ENCODE results near the gene LRP8.
A peak's percentile ranks its signal among the peaks of the same experiment; 100 is the strongest.

LRP8 gene

GRCh38 chr1:53319296-53320101, 8.4 kb downstream of the LRP8 start:
- WGBS, 2 donors (ENCODE audit: extremely low coverage in 2 of 2, insufficient read length in 2 of 2, insufficient replicate concordance in 1 of 2): no CpG with 5 or more reads among the region's 20 CpGs
- no peak for DNase-seq (ENCODE audit: low spot score)
- H3K36me3 ChIP-seq (replicated peaks in 1 of 2; ENCODE audit: control insufficient read depth in 2 of 2, insufficient read depth in 2 of 2, low read length in 2 of 2): peaks cover 27 to 77% of the 10 kb centered on the region in 2 donors

GRCh38 chr1:53317646-53318539, 10.0 kb downstream of the LRP8 start:
- Histone ChIP-seq H2BK5ac (ENCODE audit: low read length) (no peak overlapping the region), H4K91ac (ENCODE audit: low read depth, low read length, poor library complexity) (no peak overlapping the region), H2AK5ac (ENCODE audit: low read depth, low read length) (no peak overlapping the region), H2AFZ (ENCODE audit: low read length) (no peak overlapping the region), H2BK15ac (ENCODE audit: low read length) (no peak overlapping the region), H3K4me3 (ENCODE audit: low read length in 2 of 2) (no peak overlapping the region), H3K14ac (ENCODE audit: low read length) (no peak overlapping the region), H3K36me3 (replicated peaks in 1 of 2; ENCODE audit: control insufficient read depth in 2 of 2, insufficient read depth in 2 of 2, low read length in 2 of 2) (peaks cover 26 to 76% of the 10 kb centered on the region in 2 donors), H3K4me1 (ENCODE audit: control insufficient read depth in 2 of 2, insufficient read depth in 1 of 2, low read depth in 1 of 2, low read length in 2 of 2) (peaks cover 0 to 19% of the 10 kb centered on the region in 2 donors), H3K9me3 (replicated peaks in 1 of 2; ENCODE audit: control insufficient read depth in 2 of 2, insufficient read depth in 1 of 2, low read depth in 1 of 2, low read length in 2 of 2) (no peaks in the 10 kb centered on the region), H3K23ac (ENCODE audit: low read depth, low read length, poor library complexity) (no peak overlapping the region), H3K79me1 (ENCODE audit: low read depth, low read length) (peaks cover 14% of the 10 kb centered on the region), H3K9ac (ENCODE audit: low read depth, low read length, poor library complexity) (no peak overlapping the region), H3K4ac (ENCODE audit: low read length) (no peak overlapping the region), H2BK12ac (ENCODE audit: low read length) (no peak overlapping the region), H3K4me2 (ENCODE audit: insufficient read depth, low read length, poor library complexity, severe bottlenecking) (no peak overlapping the region), H3K27ac (replicated peaks; ENCODE audit: low read length) (no peak overlapping the region), H3K27me3 (ENCODE audit: control insufficient read depth in 3 of 3, insufficient read depth in 3 of 3, low read depth in 1 of 3, low read length in 3 of 3) (no peaks in the 10 kb centered on the region), H3K18ac (ENCODE audit: low read length) (peak overlapping the region; percentile 20), H2BK120ac (ENCODE audit: low read depth, low read length) (no peak overlapping the region), H4K8ac (ENCODE audit: low read depth, low read length) (no peak overlapping the region)
- DNase-seq (ENCODE audit: low spot score): no peak
- no CpG with 5 or more reads among the region's 13 CpGs for WGBS, 2 donors (ENCODE audit: extremely low coverage in 2 of 2, insufficient read length in 2 of 2, insufficient replicate concordance in 1 of 2)

More at GRCh38 chr1:53319296-53320101, 8.4 kb downstream of the LRP8 start:
- no peak overlapping the region for H4K8ac ChIP-seq (ENCODE audit: low read depth, low read length)
- H2BK12ac ChIP-seq (ENCODE audit: low read length): no peak overlapping the region
- no peak overlapping the region for H3K9ac ChIP-seq (ENCODE audit: low read depth, low read length, poor library complexity)
- H3K4ac ChIP-seq (ENCODE audit: low read length): no peak overlapping the region
- no peak overlapping the region for H2BK15ac ChIP-seq (ENCODE audit: low read length)
- no peaks in the 10 kb centered on the region for H3K9me3 ChIP-seq (replicated peaks in 1 of 2; ENCODE audit: control insufficient read depth in 2 of 2, insufficient read depth in 1 of 2, low read depth in 1 of 2, low read length in 2 of 2)
- no peak overlapping the region for H3K23ac ChIP-seq (ENCODE audit: low read depth, low read length, poor library complexity)
- peak overlapping the region; percentile 11 for H3K18ac ChIP-seq (ENCODE audit: low read length)
- H3K79me1 ChIP-seq (ENCODE audit: low read depth, low read length): peaks cover 7% of the 10 kb centered on the region
- no peak overlapping the region for H2BK120ac ChIP-seq (ENCODE audit: low read depth, low read length)
- no peaks in the 10 kb centered on the region for H3K27me3 ChIP-seq (ENCODE audit: control insufficient read depth in 3 of 3, insufficient read depth in 3 of 3, low read depth in 1 of 3, low read length in 3 of 3)
- H3K27ac ChIP-seq (replicated peaks; ENCODE audit: low read length): no peak overlapping the region
- peaks cover 0 to 20% of the 10 kb centered on the region in 2 donors for H3K4me1 ChIP-seq (ENCODE audit: control insufficient read depth in 2 of 2, insufficient read depth in 1 of 2, low read depth in 1 of 2, low read length in 2 of 2)
- no peak overlapping the region for H3K14ac ChIP-seq (ENCODE audit: low read length)
- H2AK5ac ChIP-seq (ENCODE audit: low read depth, low read length): no peak overlapping the region
- H2AFZ ChIP-seq (ENCODE audit: low read length): no peak overlapping the region
- H3K4me3 ChIP-seq (ENCODE audit: low read length in 2 of 2): no peak overlapping the region
- H4K91ac ChIP-seq (ENCODE audit: low read depth, low read length, poor library complexity): no peak overlapping the region
- H2BK5ac ChIP-seq (ENCODE audit: low read length): no peak overlapping the region
- H3K4me2 ChIP-seq (ENCODE audit: insufficient read depth, low read length, poor library complexity, severe bottlenecking): no peak overlapping the region

- H3K36me3 ChIP-seq (replicated peaks in 1 of 2; ENCODE audit: control insufficient read depth in 2 of 2, insufficient read depth in 2 of 2, low read length in 2 of 2): peaks cover 19 to 73% of the 10 kb centered on the region in 2 donors
- H3K9ac ChIP-seq (ENCODE audit: low read depth, low read length, poor library complexity): no peak overlapping the region
- H2AK5ac ChIP-seq (ENCODE audit: low read depth, low read length): peak overlapping the region; percentile 60
- H3K4ac ChIP-seq (ENCODE audit: low read length): no peak overlapping the region
- no peak overlapping the region for H4K8ac ChIP-seq (ENCODE audit: low read depth, low read length)
- H2AFZ ChIP-seq (ENCODE audit: low read length): no peak overlapping the region
- no peak overlapping the region for H2BK15ac ChIP-seq (ENCODE audit: low read length)
- H3K18ac ChIP-seq (ENCODE audit: low read length): peak overlapping the region; percentile 49
- no peak overlapping the region for H2BK12ac ChIP-seq (ENCODE audit: low read length)
- H3K14ac ChIP-seq (ENCODE audit: low read length): no peak overlapping the region
- no peak overlapping the region for H3K23ac ChIP-seq (ENCODE audit: low read depth, low read length, poor library complexity)
- H3K4me3 ChIP-seq (ENCODE audit: low read length in 2 of 2): no peak overlapping the region
- no peak overlapping the region for H2BK120ac ChIP-seq (ENCODE audit: low read depth, low read length)
- peaks cover 15% of the 10 kb centered on the region for H3K79me1 ChIP-seq (ENCODE audit: low read depth, low read length)
- no peak overlapping the region for H3K4me2 ChIP-seq (ENCODE audit: insufficient read depth, low read length, poor library complexity, severe bottlenecking)
- no peak overlapping the region for H2BK5ac ChIP-seq (ENCODE audit: low read length)
- H3K9me3 ChIP-seq (replicated peaks in 1 of 2; ENCODE audit: control insufficient read depth in 2 of 2, insufficient read depth in 1 of 2, low read depth in 1 of 2, low read length in 2 of 2): no peaks in the 10 kb centered on the region
- no peaks in the 10 kb centered on the region for H3K27me3 ChIP-seq (ENCODE audit: control insufficient read depth in 3 of 3, insufficient read depth in 3 of 3, low read depth in 1 of 3, low read length in 3 of 3)
- peaks cover 0 to 19% of the 10 kb centered on the region in 2 donors for H3K4me1 ChIP-seq (ENCODE audit: control insufficient read depth in 2 of 2, insufficient read depth in 1 of 2, low read depth in 1 of 2, low read length in 2 of 2)
- no peak overlapping the region for H3K27ac ChIP-seq (replicated peaks; ENCODE audit: low read length)
- no peak for DNase-seq (ENCODE audit: low spot score)
- H4K91ac ChIP-seq (ENCODE audit: low read depth, low read length, poor library complexity): no peak overlapping the region
- no CpG with 5 or more reads among the region's 17 CpGs for WGBS, 2 donors (ENCODE audit: extremely low coverage in 2 of 2, insufficient read length in 2 of 2, insufficient replicate concordance in 1 of 2)
Observed at GRCh38 chr1:53316766-53317581, 10.9 kb downstream of the LRP8 start.

Measured in neuronal stem cell (in vitro differentiated cells).